Endothelial cell of umbilical vein (primary cell): ENCODE measurements around the gene SKOR2.

Experiments used
- CTCF ChIP-seq, 2 donors: IDR thresholded peaks; 1 replicate in 1 of 2; 2 replicates in 1 of 2; pipeline ENCODE4 v1.5.1; 2011; ENCODE audit warnings: low read length in 2 of 2, mild to moderate bottlenecking in 2 of 2, moderate library complexity in 2 of 2, control low read depth in 1 of 2, inconsistent platforms in 1 of 2, low read depth in 1 of 2; ENCODE audit not compliant: insufficient read depth in 1 of 2; ENCODE audit errors: extremely low read depth in 1 of 2
- EZH2 ChIP-seq: IDR thresholded peaks from 2 replicates; pipeline ENCODE4 v1.6.1; 2012; ENCODE audit warnings: borderline replicate concordance, low read depth, mild to moderate bottlenecking, moderate library complexity, low read length, inconsistent platforms; ENCODE audit not compliant: severe bottlenecking
- FOS ChIP-seq: IDR thresholded peaks from 2 replicates; pipeline ENCODE4 v1.6.1; 2011; ENCODE audit warnings: mild to moderate bottlenecking, low read length, moderate library complexity, borderline replicate concordance; ENCODE audit not compliant: insufficient read depth
- GATA2 ChIP-seq: IDR thresholded peaks from 2 replicates; pipeline ENCODE4 v1.7.0; 2011; ENCODE audit warnings: low read depth, mild to moderate bottlenecking, moderate library complexity, mixed read lengths, low read length; ENCODE audit not compliant: insufficient read length, insufficient read depth
- JUN ChIP-seq: IDR thresholded peaks from 2 replicates; pipeline ENCODE4 v1.6.1; 2011; ENCODE audit warnings: borderline replicate concordance, low read depth; ENCODE audit not compliant: insufficient read length, insufficient read depth
- MAX ChIP-seq: IDR thresholded peaks from 2 replicates; pipeline ENCODE4 v1.6.1; 2011; ENCODE audit not compliant: insufficient read depth, insufficient read length
- POLR2A ChIP-seq: IDR thresholded peaks from 2 replicates; pipeline ENCODE4 v1.6.1; 2012; ENCODE audit warnings: low read depth, mild to moderate bottlenecking, control low read depth, low read length
- POLR2AphosphoS5 ChIP-seq: IDR thresholded peaks from 2 replicates; pipeline ENCODE4 v1.6.1; 2012; ENCODE audit warnings: low read depth, mild to moderate bottlenecking, control low read depth, low read length, moderate library complexity; ENCODE audit not compliant: insufficient read depth

GRCh38 chr18:47260120-47260923 is 8.9 kb upstream of the SKOR2 start:
- TF ChIP-seq FOS (no peak), CTCF (IDR thresholded peaks at IDR 0.05; ENCODE audit: extremely low read depth in 1 of 2, insufficient read depth in 1 of 2, low read depth in 1 of 2, low read length in 2 of 2) (no peak), POLR2AphosphoS5 (no peak), GATA2 (no peak), POLR2A (no peak), MAX (no peak), EZH2 (no peak), JUN (no peak)
